Measurements from ENCODE around the gene EVPL.
"Not testable (repeated sequence)": the region's sequence is repeated elsewhere in the genome, so short reads cannot be mapped to it uniquely, and the experiment has no call there.

Gene EVPL

DNA sequence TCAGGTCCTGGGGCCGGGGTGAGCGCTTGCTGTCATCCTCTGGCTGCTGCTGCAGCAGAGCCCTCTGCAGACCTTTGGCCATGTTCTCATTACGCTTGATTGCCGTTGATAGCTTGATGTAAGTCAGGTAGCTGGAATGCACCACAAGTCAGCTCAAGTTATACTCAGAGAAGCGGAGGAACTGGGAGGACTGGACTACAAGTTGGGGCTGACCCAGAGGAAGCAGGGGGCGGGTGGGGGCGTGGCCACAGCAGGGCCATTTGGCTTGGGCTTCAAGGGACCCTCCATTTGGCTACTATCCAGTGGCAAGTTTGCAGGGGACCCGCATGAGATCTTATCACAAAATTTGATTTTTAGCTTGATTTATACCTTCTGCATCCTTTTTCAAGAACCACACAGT, 19.0 kb upstream of the EVPL start:
- Histone ChIP-seq H2AFZ (ENCODE audit: low read length) (no peak overlapping the region), H3K4me2 (ENCODE audit: insufficient read depth, low read length, poor library complexity, severe bottlenecking) (no peak overlapping the region), H3K18ac (ENCODE audit: low read length) (no peak overlapping the region), H4K8ac (ENCODE audit: low read depth, low read length) (no peak overlapping the region), H2BK12ac (ENCODE audit: low read length) (no peak overlapping the region), H4K91ac (ENCODE audit: low read depth, low read length, poor library complexity) (no peak overlapping the region), H3K23ac (ENCODE audit: low read depth, low read length, poor library complexity) (no peak overlapping the region), H3K4me1 (ENCODE audit: control insufficient read depth in 2 of 2, insufficient read depth in 1 of 2, low read depth in 1 of 2, low read length in 2 of 2) (peaks cover 1 to 12% of the 10 kb centered on the region in 2 donors), H2BK15ac (ENCODE audit: low read length) (no peak overlapping the region), H3K9me3 (replicated peaks in 1 of 2; ENCODE audit: control insufficient read depth in 2 of 2, insufficient read depth in 1 of 2, low read depth in 1 of 2, low read length in 2 of 2) (no peaks in the 10 kb centered on the region), H3K4ac (ENCODE audit: low read length) (no peak overlapping the region), H2BK5ac (ENCODE audit: low read length) (no peak overlapping the region), H3K79me1 (ENCODE audit: low read depth, low read length) (peaks cover 1% of the 10 kb centered on the region), H3K4me3 (ENCODE audit: low read length in 2 of 2) (no peak overlapping the region), H2AK5ac (ENCODE audit: low read depth, low read length) (no peak overlapping the region), H3K9ac (ENCODE audit: low read depth, low read length, poor library complexity) (no peak overlapping the region), H3K14ac (ENCODE audit: low read length) (no peak overlapping the region), H3K27me3 (ENCODE audit: control insufficient read depth in 3 of 3, insufficient read depth in 3 of 3, low read depth in 1 of 3, low read length in 3 of 3) (peaks cover 0 to 1% (median 0%) of the 10 kb centered on the region in 3 experiments), H3K27ac (replicated peaks; ENCODE audit: low read length) (no peak overlapping the region), H2BK120ac (ENCODE audit: low read depth, low read length) (no peak overlapping the region), H3K36me3 (replicated peaks in 1 of 2; ENCODE audit: control insufficient read depth in 2 of 2, insufficient read depth in 2 of 2, low read length in 2 of 2) (peaks cover 62 to 96% of the 10 kb centered on the region in 2 donors)
- no CpG with 5 or more reads among the region's 8 CpGs for WGBS, 2 donors (ENCODE audit: extremely low coverage in 2 of 2, insufficient read length in 2 of 2, insufficient replicate concordance in 1 of 2)
- DNase-seq (ENCODE audit: low spot score) = no peak

DNA sequence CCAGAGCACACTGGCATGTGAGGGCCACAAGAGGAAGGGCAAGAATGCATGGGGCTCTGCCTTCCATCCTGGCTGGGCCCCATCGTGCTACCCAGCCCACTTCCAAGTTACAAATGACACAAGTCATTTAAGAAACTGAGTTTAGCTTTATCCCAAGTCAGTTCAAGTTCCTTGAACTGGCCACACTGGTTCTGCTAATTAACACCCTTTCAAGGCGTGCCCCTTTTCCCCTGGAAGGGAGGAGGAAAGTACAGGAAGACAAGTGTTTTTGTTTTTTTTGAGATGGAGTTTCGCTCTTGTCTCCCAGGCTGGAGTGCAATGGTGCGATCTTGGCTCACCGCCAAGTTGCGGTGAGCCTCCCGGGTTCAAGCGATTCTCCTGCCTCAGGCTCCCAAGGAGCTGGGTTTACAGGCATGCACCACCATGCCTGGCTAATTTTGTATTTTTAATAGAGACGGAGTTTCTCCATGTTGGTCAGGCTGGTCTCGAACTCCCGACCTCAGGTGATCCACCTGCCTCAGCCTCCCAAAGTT, 17.4 kb upstream of the EVPL start:
- no CpG with 5 or more reads among the region's 11 CpGs for WGBS, 2 donors (ENCODE audit: extremely low coverage in 2 of 2, insufficient read length in 2 of 2, insufficient replicate concordance in 1 of 2)
- H3K4me2 ChIP-seq (ENCODE audit: insufficient read depth, low read length, poor library complexity, severe bottlenecking) = not testable (repeated sequence)
- peaks cover 68 to 96% of the 10 kb centered on the region in 2 donors for H3K36me3 ChIP-seq (replicated peaks in 1 of 2; ENCODE audit: control insufficient read depth in 2 of 2, insufficient read depth in 2 of 2, low read length in 2 of 2)

GRCh38 chr17:76042868-76043267, 15.8 kb upstream of the EVPL start:
- not testable (repeated sequence) for H3K27me3 ChIP-seq (ENCODE audit: control insufficient read depth in 3 of 3, insufficient read depth in 3 of 3, low read depth in 1 of 3, low read length in 3 of 3); H4K8ac ChIP-seq (ENCODE audit: low read depth, low read length)

More for the DNA sequence above, 17.4 kb upstream of the EVPL start:
- not testable (repeated sequence) for H3K18ac ChIP-seq (ENCODE audit: low read length); H2BK15ac ChIP-seq (ENCODE audit: low read length); H2BK12ac ChIP-seq (ENCODE audit: low read length); H3K9ac ChIP-seq (ENCODE audit: low read depth, low read length, poor library complexity); H2AK5ac ChIP-seq (ENCODE audit: low read depth, low read length); H3K4ac ChIP-seq (ENCODE audit: low read length); H3K4me1 ChIP-seq (ENCODE audit: control insufficient read depth in 2 of 2, insufficient read depth in 1 of 2, low read depth in 1 of 2, low read length in 2 of 2); H2AFZ ChIP-seq (ENCODE audit: low read length); H3K27me3 ChIP-seq (ENCODE audit: control insufficient read depth in 3 of 3, insufficient read depth in 3 of 3, low read depth in 1 of 3, low read length in 3 of 3); H4K8ac ChIP-seq (ENCODE audit: low read depth, low read length); H3K79me1 ChIP-seq (ENCODE audit: low read depth, low read length); H2BK120ac ChIP-seq (ENCODE audit: low read depth, low read length); H3K4me3 ChIP-seq (ENCODE audit: low read length in 2 of 2); H3K9me3 ChIP-seq (replicated peaks in 1 of 2; ENCODE audit: control insufficient read depth in 2 of 2, insufficient read depth in 1 of 2, low read depth in 1 of 2, low read length in 2 of 2); DNase-seq (ENCODE audit: low spot score); H4K91ac ChIP-seq (ENCODE audit: low read depth, low read length, poor library complexity); H3K14ac ChIP-seq (ENCODE audit: low read length); H3K23ac ChIP-seq (ENCODE audit: low read depth, low read length, poor library complexity); H2BK5ac ChIP-seq (ENCODE audit: low read length)
- peak overlapping the region; percentile 27 for H3K27ac ChIP-seq (replicated peaks; ENCODE audit: low read length)

DNA sequence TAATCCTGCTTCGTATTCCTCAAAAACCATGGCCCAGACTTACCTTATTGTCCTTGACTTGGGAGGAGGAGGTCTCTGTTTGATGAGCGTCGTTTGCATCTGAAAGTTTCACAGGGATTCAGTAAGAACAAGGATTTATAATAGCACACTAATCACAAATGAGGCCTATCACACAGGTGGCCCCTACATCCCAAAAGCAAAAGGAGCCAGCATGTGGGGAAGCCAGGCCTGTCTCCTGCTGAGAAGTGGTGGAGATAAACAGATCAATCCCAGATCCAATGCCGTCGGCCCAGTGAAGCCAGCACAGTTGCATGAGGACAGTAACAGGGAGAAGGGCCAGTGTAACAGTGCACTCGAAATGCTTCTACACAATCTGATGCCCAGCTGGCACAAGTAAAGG, 13.3 kb upstream of the EVPL start:
- H3K9me3 ChIP-seq (replicated peaks in 1 of 2; ENCODE audit: control insufficient read depth in 2 of 2, insufficient read depth in 1 of 2, low read depth in 1 of 2, low read length in 2 of 2) = no peaks in the 10 kb centered on the region
- H3K79me1 ChIP-seq (ENCODE audit: low read depth, low read length) = no peaks in the 10 kb centered on the region
- no peak overlapping the region for H3K9ac ChIP-seq (ENCODE audit: low read depth, low read length, poor library complexity)
- no peak overlapping the region for H3K4ac ChIP-seq (ENCODE audit: low read length)
- no peak for DNase-seq (ENCODE audit: low spot score)
- H4K91ac ChIP-seq (ENCODE audit: low read depth, low read length, poor library complexity) = no peak overlapping the region
- no peak overlapping the region for H4K8ac ChIP-seq (ENCODE audit: low read depth, low read length)
- H2BK12ac ChIP-seq (ENCODE audit: low read length) = no peak overlapping the region
- H2AFZ ChIP-seq (ENCODE audit: low read length) = no peak overlapping the region
- no peak overlapping the region for H2BK5ac ChIP-seq (ENCODE audit: low read length)
- H2BK15ac ChIP-seq (ENCODE audit: low read length) = no peak overlapping the region
- peaks cover 0 to 1% (median 0%) of the 10 kb centered on the region in 3 experiments for H3K27me3 ChIP-seq (ENCODE audit: control insufficient read depth in 3 of 3, insufficient read depth in 3 of 3, low read depth in 1 of 3, low read length in 3 of 3)
- WGBS, 2 donors (ENCODE audit: extremely low coverage in 2 of 2, insufficient read length in 2 of 2, insufficient replicate concordance in 1 of 2) = no CpG with 5 or more reads among the region's 6 CpGs
- no peak overlapping the region for H3K4me2 ChIP-seq (ENCODE audit: insufficient read depth, low read length, poor library complexity, severe bottlenecking)
- H3K18ac ChIP-seq (ENCODE audit: low read length) = no peak overlapping the region
- no peak overlapping the region for H3K23ac ChIP-seq (ENCODE audit: low read depth, low read length, poor library complexity)
- H3K27ac ChIP-seq (replicated peaks; ENCODE audit: low read length) = no peak overlapping the region
- peaks cover 46 to 86% of the 10 kb centered on the region in 2 donors for H3K36me3 ChIP-seq (replicated peaks in 1 of 2; ENCODE audit: control insufficient read depth in 2 of 2, insufficient read depth in 2 of 2, low read length in 2 of 2)
- no peak overlapping the region for H3K14ac ChIP-seq (ENCODE audit: low read length)
- no peak overlapping the region for H2BK120ac ChIP-seq (ENCODE audit: low read depth, low read length)
- H3K4me1 ChIP-seq (ENCODE audit: control insufficient read depth in 2 of 2, insufficient read depth in 1 of 2, low read depth in 1 of 2, low read length in 2 of 2) = peaks cover 0 to 8% of the 10 kb centered on the region in 2 donors
- no peak overlapping the region for H2AK5ac ChIP-seq (ENCODE audit: low read depth, low read length)
- H3K4me3 ChIP-seq (ENCODE audit: low read length in 2 of 2) = peak overlapping the region in 1 of 2 donors; percentile 39

More at GRCh38 chr17:76042868-76043267, 15.8 kb upstream of the EVPL start:
- not testable (repeated sequence) for H4K91ac ChIP-seq (ENCODE audit: low read depth, low read length, poor library complexity); H3K4me3 ChIP-seq (ENCODE audit: low read length in 2 of 2); H2BK5ac ChIP-seq (ENCODE audit: low read length); H2AFZ ChIP-seq (ENCODE audit: low read length); H3K4me1 ChIP-seq (ENCODE audit: control insufficient read depth in 2 of 2, insufficient read depth in 1 of 2, low read depth in 1 of 2, low read length in 2 of 2); H2AK5ac ChIP-seq (ENCODE audit: low read depth, low read length); H3K4me2 ChIP-seq (ENCODE audit: insufficient read depth, low read length, poor library complexity, severe bottlenecking); H2BK15ac ChIP-seq (ENCODE audit: low read length); H2BK12ac ChIP-seq (ENCODE audit: low read length); H3K9me3 ChIP-seq (replicated peaks in 1 of 2; ENCODE audit: control insufficient read depth in 2 of 2, insufficient read depth in 1 of 2, low read depth in 1 of 2, low read length in 2 of 2); H3K4ac ChIP-seq (ENCODE audit: low read length); H3K79me1 ChIP-seq (ENCODE audit: low read depth, low read length); H3K23ac ChIP-seq (ENCODE audit: low read depth, low read length, poor library complexity); H3K27ac ChIP-seq (replicated peaks; ENCODE audit: low read length); H3K9ac ChIP-seq (ENCODE audit: low read depth, low read length, poor library complexity); H2BK120ac ChIP-seq (ENCODE audit: low read depth, low read length); H3K18ac ChIP-seq (ENCODE audit: low read length); DNase-seq (ENCODE audit: low spot score); H3K14ac ChIP-seq (ENCODE audit: low read length)
- H3K36me3 ChIP-seq (replicated peaks in 1 of 2; ENCODE audit: control insufficient read depth in 2 of 2, insufficient read depth in 2 of 2, low read length in 2 of 2) = peaks cover 61 to 96% of the 10 kb centered on the region in 2 donors
- no CpG with 5 or more reads among the region's 3 CpGs for WGBS, 2 donors (ENCODE audit: extremely low coverage in 2 of 2, insufficient read length in 2 of 2, insufficient replicate concordance in 1 of 2)
